Endometrial microvascular endothelial cells (primary cell): ENCODE measurements around the gene TMEM179. TPM values are rescaled to one million over a fixed set of nuclear protein-coding genes. Genes with fewer than 3 reads are reported as not detected.

Experiments
- in situ Hi-C: cut with HindIII; loops from 2 replicates; pipeline ENCODE4 v1.10.0; 2017; ENCODE audit warnings: low sequenced_read_pairs, low pct_unique_long_range_greater_than_20kb; ENCODE audit errors: inconsistent ontology term
- total RNA-seq: library from RNA; depleted of rRNA; stranded (reverse); fragments of >200 nt; gene quantifications from one replicate; pipeline ENCODE4 v1.2.3, GENCODE V29; 2015; ENCODE audit errors: inconsistent ontology term

TMEM179 gene
- total RNA-seq, 1 donor from 2014 or later, result not detected

DNA sequence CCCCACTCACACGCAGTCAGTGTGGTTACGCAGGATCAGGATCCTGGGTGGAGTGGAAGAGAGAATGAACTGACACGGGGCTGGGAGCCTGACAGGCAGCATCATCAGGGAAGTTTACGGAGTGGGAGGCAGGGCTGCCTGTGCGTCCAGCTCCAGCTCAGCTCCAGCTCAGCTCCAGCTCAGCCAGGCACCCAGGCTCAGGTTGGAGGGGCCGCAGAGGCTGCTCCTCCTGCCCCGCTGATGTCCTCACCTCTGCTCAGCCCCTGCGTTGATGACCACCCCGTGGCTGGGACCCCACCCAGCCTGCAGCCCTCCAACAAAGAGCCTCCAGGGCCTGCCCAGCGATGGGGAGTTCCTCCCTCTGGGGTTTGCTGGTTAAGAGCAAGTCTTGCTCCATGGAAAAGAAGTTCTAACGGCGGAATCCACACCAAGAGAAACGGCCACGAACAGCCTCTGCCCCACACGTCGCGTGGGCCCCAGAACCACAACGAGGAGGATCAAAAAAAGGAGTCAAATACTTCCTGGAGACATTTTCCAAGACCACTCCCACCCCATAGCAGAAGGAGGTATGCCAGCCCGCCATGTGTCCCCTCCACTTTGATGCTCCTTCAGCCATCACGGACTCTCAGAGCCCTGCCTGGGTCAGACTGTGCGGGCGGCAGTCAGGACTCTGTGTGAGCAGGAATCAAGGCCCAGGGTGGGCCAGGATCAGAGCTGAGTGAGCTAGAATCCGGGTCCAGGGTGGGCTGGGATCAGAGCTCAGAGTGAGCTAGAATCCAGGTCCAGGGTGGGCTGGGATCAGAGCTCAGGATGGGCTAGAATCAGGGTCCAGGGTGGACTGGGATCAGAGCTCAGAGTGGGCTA lies 42.7 kb downstream of the TMEM179 start:
- in situ Hi-C loops, result no loop called here

DNA sequence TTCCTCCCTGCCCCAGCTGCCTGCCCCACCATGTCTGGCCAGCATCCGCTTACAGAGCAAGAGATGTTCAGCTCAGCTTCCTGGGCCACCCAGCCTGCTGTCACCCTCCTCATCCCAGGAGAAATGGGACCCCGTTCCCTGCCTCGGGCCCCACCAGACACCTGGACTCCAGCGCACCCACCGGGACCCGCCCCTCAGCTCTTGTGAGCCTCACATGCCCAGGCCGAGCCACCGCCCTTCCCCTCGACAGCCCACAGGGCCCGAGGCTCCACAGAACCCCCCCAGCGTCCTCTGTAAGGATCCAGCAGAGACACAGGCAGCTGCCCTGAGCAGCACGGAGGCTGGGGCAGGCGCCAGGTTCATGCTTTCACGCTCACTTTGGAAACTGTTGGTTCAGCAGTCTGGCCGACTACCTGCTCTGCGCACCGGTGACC lies 43.4 kb downstream of the TMEM179 start:
- in situ Hi-C loops, result no loop called here

DNA sequence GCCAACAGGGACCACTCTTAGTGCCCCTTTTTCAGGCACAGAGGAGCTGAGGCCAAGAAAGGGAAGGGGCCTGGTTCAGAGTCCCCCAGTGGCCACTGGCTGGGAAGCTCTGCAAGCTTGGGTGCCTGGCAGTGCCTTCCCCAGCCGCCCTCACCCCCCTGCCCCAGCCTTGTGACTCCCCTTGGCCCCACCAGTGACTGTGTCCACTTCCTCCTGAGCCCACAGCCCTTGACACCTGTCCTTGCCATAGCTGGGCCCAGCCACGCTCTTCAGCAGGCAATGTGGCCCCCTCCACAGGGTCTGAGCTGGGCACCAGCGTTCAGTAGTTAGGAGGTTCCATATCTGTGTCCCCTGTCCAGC lies 44.0 kb downstream of the TMEM179 start:
- in situ Hi-C loops, result no loop called here

DNA sequence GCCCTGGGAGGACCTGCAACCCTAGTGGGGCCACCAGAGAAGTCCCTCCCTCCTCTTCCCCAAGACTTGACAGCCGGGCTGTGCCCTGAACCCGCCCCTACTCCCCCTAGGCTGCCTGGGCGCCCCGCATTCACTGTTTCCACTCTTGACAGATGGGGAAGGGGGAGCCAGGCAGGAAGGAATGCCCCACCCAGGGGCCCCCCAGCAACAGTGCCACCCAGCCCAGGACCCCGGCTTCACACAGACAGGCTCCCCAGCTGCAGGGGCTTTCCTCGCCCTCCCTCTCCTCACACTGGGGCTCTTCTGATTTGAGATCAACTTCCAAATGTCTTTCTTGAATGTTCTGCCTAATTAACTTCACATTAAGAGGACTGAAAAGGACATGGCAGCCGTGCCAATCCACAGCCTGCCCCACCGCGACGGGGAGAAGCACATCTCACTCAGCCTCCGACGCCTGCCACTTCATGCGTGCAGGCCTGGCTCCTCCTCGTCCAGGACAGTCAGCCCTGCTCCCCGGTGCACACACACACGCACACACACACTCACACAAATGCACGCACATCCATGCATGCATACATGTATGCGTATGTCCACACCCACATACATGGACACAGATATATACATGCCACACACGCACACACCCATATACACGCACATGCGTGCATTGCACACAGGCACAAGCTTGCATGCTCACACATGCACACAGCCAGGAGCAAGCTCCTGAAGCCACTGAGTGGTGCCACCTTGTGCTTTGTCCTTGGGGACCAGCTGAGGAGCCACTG lies 44.6 kb downstream of the TMEM179 start:
- in situ Hi-C loops, result no loop called here

DNA sequence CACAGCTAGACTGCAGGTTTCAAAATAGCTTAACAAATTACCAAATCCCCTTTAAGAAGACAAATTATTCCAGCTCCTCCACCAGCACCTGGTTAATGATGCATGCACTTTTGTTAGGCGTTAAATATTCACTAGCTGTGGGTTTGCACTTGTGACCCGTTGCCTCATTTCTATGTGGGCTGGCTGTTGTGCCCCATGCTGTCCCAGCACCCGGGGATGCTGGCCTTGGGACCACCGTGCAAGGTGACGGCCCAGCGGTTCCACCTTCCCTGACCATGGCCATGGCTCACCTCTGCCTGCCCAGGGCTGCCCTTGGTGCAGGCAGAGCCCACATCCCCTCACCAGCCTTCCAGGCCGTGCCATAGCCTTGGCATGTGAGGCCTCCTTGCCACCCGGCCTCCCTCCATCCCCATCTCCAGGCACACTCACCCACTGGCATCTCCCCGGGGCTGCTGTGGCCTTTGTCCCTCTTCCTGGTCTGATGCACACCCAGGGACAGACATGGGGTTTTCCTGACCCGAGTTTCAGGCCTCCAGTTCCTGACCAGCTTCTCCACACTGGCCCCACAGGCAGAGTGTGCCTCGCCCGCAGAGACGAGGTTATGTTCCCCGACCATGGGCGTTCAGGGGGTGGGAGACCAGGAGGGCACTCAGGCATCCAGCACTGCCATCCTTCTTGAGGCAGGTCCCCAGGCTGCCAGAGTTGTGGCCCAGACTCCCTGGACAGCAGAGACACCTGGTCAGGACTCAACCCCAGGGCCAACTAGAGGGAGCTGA lies 45.4 kb downstream of the TMEM179 start:
- in situ Hi-C loops, result no loop called here

DNA sequence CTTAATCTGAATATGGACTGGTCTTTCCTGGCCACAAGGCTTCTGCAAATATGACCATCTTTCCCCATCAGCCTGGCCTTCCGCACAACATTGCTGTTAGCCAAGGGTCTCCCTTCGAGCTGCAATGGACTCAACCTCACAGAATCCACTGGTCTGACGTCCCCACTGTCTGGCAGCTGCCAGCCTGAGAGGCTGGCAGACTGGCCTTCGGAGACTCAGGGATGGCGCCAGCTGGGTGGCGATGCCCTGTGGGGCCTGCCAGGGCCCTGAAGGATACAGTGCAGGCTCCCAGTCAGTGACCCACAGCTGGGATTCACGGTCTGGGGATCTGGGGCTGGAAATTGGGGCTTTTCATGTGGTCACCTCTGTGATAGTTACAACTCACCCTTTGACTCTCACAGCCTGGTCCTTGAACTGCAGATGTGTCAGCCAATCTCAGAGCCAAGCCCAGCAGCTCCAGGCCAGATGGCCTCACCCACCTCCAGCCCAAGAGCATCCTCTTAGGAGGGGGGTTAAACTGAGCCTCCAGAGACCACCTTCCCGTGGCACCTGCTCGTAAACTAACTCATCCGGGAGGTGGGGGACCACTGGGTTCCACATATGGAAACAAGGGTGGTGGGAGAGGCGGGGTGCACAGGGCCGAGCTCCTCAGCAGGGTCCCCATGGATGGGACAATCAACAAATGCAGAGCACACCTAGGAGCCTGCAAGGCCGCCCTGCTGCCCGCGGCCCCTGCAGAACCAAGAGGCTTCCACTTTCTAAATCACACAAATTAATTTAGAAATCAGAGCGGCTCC lies 46.1 kb downstream of the TMEM179 start:
- in situ Hi-C loops, result no loop called here

DNA sequence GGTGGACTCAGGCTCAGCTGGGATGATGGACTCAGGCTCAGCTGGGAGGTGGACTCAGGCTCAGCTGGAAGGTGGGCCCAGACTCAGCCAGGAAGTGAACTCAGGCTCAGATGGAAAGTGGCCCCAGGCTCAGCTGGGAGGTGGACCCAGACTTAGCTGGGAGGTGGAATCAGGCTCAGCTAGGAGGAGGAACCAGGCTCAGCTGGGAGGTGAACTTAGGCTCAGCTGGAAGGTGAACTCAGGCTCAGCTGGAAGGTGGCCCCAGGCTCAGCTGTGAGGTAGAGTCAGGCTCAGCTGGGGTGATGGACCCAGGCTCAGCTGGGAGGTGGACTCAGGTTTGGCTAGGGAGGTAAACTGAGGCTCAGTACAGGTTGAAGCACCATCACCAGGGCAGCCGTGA lies 46.8 kb downstream of the TMEM179 start:
- in situ Hi-C loops, result no loop called here

DNA sequence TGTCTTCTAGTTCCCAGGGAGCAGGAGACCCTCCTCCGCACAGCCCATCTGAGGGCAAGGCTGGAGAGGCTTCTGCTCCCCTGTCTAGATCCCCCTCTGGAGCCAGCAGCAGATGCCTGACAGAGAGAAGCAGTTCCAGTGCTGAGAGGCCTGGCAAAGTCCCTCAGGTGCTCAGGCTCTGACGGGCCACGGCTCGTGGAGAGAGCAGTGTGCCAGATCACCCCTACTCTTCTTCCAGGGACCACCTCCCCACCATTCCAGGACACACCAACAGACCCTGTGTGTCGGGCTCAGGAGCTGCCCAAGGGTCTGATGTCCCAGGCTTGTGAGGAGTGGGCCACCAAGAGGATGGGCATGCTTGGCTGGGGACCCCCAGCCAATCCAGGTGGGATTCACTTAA lies 47.5 kb downstream of the TMEM179 start:
- in situ Hi-C loops, result no loop called here

DNA sequence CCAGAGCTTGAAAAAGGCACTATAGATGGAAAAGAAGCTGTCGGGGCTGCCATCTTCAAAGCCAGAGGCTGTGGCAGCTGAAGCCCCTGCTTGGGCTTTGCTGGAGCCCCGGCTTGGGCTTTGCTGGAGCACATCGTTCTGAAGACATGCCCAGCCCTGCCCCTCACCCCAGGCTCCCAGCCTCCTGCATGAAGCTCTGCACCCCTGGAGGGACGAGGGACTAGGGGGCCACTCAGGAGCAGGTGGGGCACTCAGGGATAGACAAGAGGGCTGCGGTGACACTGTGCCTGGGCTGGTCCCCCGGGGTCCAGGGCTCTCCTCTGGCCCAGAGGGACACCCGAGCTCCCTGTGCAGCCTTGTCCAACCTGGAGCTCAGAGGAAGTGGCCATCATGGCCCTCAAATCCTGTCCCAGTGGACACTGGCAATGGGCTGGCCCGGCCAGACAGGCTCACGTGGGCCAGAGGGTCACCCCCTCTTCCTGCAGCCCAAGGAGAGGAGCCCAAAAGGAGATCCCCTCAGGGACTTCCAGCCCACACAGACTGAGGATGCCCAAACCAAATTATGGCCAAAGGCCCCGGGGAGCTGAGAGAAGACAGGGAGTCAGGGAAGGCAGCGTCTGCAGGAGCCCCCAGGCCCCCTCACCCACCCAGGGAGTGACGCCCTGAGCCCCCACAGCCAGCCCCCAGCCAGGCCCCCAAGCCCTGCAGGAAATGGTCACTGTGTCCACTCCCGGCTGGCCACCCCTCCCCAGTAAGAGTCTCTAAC lies 48.1 kb downstream of the TMEM179 start:
- in situ Hi-C loops, result no loop called here

DNA sequence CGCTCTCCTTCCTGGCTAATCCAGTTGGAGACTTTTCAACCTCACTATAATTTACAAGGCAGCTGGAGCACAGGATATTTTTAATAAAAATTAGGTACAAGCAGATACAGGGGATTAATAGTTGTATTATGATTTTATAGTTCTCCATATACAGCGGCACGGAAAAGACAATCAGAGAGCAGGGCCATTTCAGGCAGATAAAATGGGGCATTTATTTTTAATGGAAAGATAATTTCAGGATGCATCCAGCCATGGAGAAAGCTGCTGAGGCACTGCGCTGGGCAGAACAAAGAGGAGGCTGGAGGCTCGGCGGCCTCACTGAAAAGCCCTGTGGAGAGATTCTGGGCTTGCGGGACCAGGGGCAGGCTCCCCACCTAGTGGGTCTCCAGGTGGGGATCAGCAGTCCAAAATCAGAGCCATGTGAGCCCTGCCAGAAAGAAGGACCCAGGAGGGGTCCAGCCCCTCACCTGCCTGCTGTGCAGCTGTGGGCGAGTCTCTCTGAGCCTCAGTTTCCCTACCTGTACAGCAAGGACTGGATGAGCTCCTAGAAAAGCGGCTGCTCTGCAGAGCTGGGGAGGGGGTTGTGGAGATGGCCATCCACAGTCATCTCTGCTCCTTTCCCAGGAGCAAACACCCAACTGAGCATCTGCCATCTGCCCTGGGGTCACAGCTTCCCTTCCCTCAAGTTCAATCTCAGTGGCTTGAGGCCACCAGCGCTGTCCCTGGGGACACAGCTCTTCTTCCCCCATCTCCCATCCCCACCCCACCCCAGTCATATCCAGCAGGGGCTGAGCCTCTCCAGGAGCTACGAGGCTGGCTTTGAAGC lies 48.9 kb downstream of the TMEM179 start:
- in situ Hi-C loops, result no loop called here

DNA sequence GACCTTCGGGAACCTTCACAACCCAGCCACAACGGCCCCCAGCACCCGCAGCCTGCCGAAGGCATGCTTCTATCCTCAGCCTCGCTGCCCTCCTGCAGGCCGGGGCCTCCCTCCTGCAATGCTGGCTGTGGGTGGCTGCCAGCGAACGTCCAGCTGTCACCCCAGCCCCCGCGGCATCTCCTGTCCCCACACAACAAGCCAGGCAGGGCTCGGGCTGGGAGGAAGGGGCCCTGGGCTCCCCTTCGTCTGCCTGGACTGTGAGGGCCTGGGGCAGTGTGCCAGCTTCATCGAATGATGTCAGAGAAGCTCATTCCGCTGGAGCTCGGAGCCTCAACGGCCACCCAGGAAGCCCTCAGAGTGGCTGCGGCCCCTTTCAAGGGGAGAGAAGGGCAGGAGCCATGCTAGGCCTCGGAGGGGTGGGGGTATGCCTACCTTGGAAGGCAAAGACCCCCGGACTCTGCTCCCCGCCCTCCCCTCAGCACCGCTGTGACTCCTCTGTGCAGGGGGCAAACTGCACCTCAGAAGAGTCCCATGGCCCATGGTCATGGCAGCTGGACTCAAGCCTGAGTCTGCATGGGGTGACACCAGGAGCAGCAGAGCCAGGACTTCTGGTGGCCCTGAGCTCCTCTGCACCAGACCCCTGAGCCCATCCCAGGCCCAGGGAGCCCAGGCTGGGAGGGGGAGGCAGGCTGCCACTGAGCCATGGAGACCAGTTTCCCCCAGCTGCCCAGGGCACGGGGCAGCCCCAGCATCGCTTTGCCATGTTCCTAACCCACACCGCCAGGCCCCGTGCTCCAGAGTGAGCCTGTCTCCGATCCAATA lies 49.8 kb downstream of the TMEM179 start:
- in situ Hi-C loops, result no loop called here

DNA sequence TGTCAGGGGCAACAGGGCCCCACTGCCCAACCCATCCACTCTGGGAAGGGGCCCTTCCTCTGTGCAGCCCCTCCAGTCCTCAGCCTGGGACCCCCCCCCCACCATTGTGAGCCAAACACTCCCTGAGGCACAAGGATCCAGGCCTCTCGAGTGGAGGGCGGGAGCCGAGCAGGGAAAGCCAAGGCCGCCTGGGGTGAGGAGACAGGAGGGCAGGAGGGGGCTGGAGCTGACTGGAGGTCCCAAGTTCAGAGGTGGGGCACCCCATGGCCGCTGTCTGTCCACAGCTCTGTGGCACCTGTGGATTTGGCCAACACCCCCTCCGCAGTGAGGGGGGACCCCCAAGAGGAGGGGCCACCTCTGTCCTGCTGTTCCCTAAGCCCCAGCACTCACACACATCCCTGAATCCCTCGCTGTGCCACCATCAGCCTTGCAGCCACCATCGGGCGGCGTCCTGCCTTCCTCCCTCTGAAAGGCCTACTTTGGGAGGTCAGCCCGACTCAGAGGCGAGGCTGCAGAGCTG lies 50.4 kb downstream of the TMEM179 start:
- in situ Hi-C loops, result no loop called here

DNA sequence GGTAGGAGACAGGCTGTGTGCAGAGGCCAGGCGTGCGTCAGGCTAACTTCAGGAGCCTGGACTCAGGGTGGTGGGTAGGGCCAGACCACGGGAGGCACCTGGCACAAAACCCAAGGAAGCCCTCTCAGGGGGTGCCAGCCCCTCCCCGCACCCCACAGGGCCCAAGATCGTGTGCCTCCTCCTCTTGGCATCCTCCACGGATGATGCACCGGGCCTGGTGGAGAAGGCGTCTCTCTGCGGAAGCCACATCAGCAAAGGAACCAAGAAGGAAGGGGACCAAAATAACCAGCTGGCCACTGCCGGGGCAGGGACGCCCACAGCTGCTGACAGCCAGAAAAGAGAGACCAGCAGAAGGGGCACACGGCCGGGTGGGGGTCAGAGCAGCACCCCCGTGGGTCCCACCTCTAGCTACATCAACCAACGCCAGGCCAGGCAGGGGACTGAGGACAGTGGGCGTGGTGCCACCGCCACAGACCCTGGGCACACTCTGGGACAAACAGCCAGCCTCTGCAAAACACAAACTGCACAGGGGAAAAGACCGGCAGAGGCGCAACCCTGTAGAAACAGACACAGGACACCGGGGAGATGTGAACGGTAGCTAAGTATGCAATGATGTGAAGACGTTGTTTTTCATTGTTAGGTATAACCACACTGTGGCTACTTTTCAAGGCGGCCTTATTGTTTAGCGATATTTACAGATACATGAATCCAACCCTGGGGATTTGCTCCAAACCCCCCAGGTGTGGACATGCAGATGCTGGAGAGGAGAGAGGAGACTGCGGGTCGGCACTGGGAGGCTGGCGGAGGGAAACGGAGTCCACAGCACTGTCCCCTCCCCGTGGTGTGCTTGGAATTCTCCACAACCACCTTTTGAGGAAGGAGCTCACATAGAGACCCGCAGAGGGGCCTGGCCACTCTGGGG lies 51.1 kb downstream of the TMEM179 start:
- in situ Hi-C loops, result no loop called here

DNA sequence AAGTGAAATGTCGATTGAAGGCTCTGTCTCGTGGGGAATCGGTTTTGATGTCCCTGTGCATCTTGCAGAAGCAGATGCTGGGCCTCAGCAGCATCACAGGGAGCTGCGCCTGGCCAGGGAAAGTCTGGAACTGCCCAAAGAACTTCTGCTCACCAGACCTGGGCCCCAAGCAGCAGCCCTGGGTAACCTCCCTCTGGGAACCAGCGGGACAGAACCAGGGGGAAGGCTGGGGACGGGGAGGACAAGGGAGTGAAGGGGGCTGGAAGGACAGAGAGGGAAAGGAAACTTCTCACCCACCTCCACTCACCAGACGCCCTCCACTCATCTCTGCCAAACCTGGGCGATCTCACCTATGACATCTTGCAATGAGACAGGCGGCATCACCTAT lies 51.8 kb downstream of the TMEM179 start:
- in situ Hi-C loops, result no loop called here
